ENCODE measurements around the gene SPAAR.
"Not testable (repeated sequence)": the region's sequence is repeated elsewhere in the genome, so short reads cannot be mapped to it uniquely, and the experiment has no call there.

Gene SPAAR

DNA sequence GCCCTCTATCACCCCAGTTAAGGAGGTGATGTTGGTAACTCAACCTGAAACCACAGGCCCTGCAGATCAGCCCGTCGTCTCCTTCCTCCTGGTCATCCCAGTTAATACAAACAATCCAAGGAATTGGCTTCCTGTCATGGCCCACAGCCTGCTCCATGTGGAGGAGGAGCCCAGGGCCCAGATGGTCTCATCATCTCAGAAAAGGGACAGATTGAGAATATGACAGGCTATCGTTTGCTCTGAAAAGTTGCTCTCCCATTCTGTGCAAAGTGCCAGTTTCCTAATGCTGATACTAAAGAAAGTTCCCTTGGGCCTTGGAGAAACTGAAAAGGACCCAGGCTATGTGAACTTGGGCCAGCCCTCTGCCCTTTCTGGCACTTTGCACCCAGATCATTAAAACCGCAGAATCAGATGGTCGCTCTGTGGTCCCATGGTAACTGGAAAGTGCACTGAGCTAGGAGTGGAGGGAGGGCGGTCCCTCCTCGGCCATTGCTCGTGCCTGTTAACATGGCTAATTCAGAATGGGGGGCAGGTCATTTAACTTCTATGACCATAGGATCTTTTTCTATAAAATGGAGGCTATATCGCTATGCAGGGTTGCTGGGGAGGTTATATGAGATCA lies 675 bp upstream of the SPAAR start:
- H3K36me3 ChIP-seq (replicated peaks) = no peaks in the 10 kb centered on the region
- in situ Hi-C loops (cut with HindIII; ENCODE audit: low pct_ligation_motif_present, low sequenced_read_pairs) = no loop called here
- no peak overlapping the region for H3K4me3 ChIP-seq (ENCODE audit: low read depth, low read length)
- peak overlapping the region; percentile 71 for H3K27ac ChIP-seq
- no peaks in the 10 kb centered on the region for H3K27me3 ChIP-seq (replicated peaks)
- no peak for DNase-seq
- no peak for TF ChIP-seq CTCF (IDR thresholded peaks at IDR 0.05; ENCODE audit: low read depth, low read length, missing control alignments)

GRCh38 chr9:35909687-35910612 lies 660 bp downstream of the SPAAR start:
- in situ Hi-C loops (cut with HindIII; ENCODE audit: low pct_ligation_motif_present, low sequenced_read_pairs) = no loop called here
- TF ChIP-seq CTCF (IDR thresholded peaks at IDR 0.05; ENCODE audit: low read depth, low read length, missing control alignments) = no peak
- H3K27ac ChIP-seq = no peak overlapping the region

GRCh38 chr9:35910613-35911359 lies 1.5 kb downstream of the SPAAR start:
- peak; percentile 65 for DNase-seq
- no peaks in the 10 kb centered on the region for H3K27me3 ChIP-seq (replicated peaks)
- no peak overlapping the region for H3K4me3 ChIP-seq (ENCODE audit: low read depth, low read length)
- in situ Hi-C loops (cut with HindIII; ENCODE audit: low pct_ligation_motif_present, low sequenced_read_pairs) = no loop called here
- peak; percentile 81 for TF ChIP-seq CTCF (IDR thresholded peaks at IDR 0.05; ENCODE audit: low read depth, low read length, missing control alignments)
- no peaks in the 10 kb centered on the region for H3K36me3 ChIP-seq (replicated peaks)
- no peak overlapping the region for H3K27ac ChIP-seq

More at GRCh38 chr9:35909687-35910612, 660 bp downstream of the SPAAR start:
- no peak for DNase-seq
- Histone ChIP-seq H3K27me3 (replicated peaks) (no peaks in the 10 kb centered on the region), H3K36me3 (replicated peaks) (no peaks in the 10 kb centered on the region), H3K4me3 (ENCODE audit: low read depth, low read length) (no peak overlapping the region)

DNA sequence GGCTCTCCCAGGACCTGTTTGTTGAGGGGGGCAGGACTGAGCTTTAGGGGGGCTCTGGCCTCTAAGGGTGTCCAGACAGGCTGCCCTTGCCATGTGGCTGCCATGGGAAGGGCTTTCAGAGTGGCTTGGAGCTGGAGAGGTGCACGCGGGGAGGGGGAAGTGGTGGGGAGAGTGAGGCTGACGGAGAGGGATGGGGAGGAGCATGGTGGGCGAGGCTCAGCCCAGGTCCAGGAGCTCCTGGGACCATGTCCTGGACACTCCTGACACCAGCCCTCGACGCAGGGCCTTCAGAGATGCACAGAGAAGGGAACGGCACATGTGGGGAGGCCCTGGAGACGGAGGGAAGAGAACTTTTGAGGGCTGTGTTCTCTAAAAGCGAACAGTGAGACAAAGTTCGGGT lies 2.4 kb downstream of the SPAAR start:
- no peak for DNase-seq
- H3K36me3 ChIP-seq (replicated peaks) = no peaks in the 10 kb centered on the region
- no peak for TF ChIP-seq CTCF (IDR thresholded peaks at IDR 0.05; ENCODE audit: low read depth, low read length, missing control alignments)
- in situ Hi-C loops (cut with HindIII; ENCODE audit: low pct_ligation_motif_present, low sequenced_read_pairs) = no loop called here
- H3K27me3 ChIP-seq (replicated peaks) = no peaks in the 10 kb centered on the region
- H3K4me3 ChIP-seq (ENCODE audit: low read depth, low read length) = no peak overlapping the region
- no peak overlapping the region for H3K27ac ChIP-seq

- TF ChIP-seq CTCF (IDR thresholded peaks at IDR 0.05; ENCODE audit: low read depth, low read length, missing control alignments) = no peak
- H3K36me3 ChIP-seq (replicated peaks) = no peaks in the 10 kb centered on the region
- no peak for DNase-seq
- H3K4me3 ChIP-seq (ENCODE audit: low read depth, low read length) = no peak overlapping the region
- no peaks in the 10 kb centered on the region for H3K27me3 ChIP-seq (replicated peaks)
- H3K27ac ChIP-seq = no peak overlapping the region
- in situ Hi-C loops (cut with HindIII; ENCODE audit: low pct_ligation_motif_present, low sequenced_read_pairs) = no loop called here
Measured at GRCh38 chr9:35912791-35913400, 3.6 kb downstream of the SPAAR start.

- in situ Hi-C loops (cut with HindIII; ENCODE audit: low pct_ligation_motif_present, low sequenced_read_pairs) = not testable (repeated sequence)
Measured at GRCh38 chr9:35913429-35913828, 4.1 kb downstream of the SPAAR start.

More at GRCh38 chr9:35913429-35913828, 4.1 kb downstream of the SPAAR start:
- not testable (repeated sequence) for H3K27me3 ChIP-seq (replicated peaks); DNase-seq; H3K36me3 ChIP-seq (replicated peaks); H3K4me3 ChIP-seq (ENCODE audit: low read depth, low read length); H3K27ac ChIP-seq
